B cell (primary cell): ENCODE measurements around the gene MAD1L1. TPM values are rescaled to one million over a fixed set of nuclear protein-coding genes. Genes with fewer than 3 reads are reported as not detected.

ENCODE experiments used
- ATAC-seq: fragments of 200-7000 bp; cut with Tn5 transposase; one replicate; pipeline ENCODE4 v1.10.0; 2021; ENCODE audit warnings: low read depth, mild to moderate bottlenecking, moderate number of reproducible peaks, moderate library complexity
- CTCF ChIA-PET: fragments of 350-600 bp; sonication (Branson Sonifier 250); formaldehyde crosslinking; loops from one replicate; lab custom pipeline; 2021; ENCODE audit warnings: antibody characterized with exemption, inconsistent platforms; lab: Charles Lee
- POLR2A ChIA-PET: fragments of 350-600 bp; sonication (Branson Sonifier 250); formaldehyde crosslinking; loops from one replicate; lab custom pipeline; 2021; ENCODE audit warnings: antibody characterized with exemption; lab: Charles Lee
- DNase-seq: peaks from one replicate; pipeline ENCODE4 v3.0.0; 2013
- H2AFZ ChIP-seq: 2 replicates; pipeline ENCODE4 v1.6.1; 2012; ENCODE audit warnings: mild to moderate bottlenecking, low read depth, low read length; ENCODE audit not compliant: insufficient read depth, poor library complexity, severe bottlenecking
- H3K27ac ChIP-seq, 2 donors: 1 replicate in 1 of 2; 2 replicates in 1 of 2; pipeline ENCODE4 v1.5.1; 2012 to 2013; ENCODE audit warnings: low read length in 2 of 2, mild to moderate bottlenecking in 2 of 2, moderate library complexity in 1 of 2
- H3K27me3 ChIP-seq, 4 experiments: fragments of 200-600 bp in 1 of 4; sonication (generic) in 1 of 4; replicated peaks in 1 of 4; 1 replicate in 2 of 4; 2 replicates in 2 of 4; pipeline versions ENCODE4 v1.6.1 to v1.7.0; 2013 to 2016; ENCODE audit warnings: low read length in 3 of 4, mild to moderate bottlenecking in 2 of 4, mixed read lengths in 1 of 4, moderate library complexity in 1 of 4; ENCODE audit not compliant: insufficient read depth in 4 of 4, control insufficient read depth in 3 of 4; ENCODE audit errors: control extremely low read depth in 1 of 4
- H3K36me3 ChIP-seq, 2 experiments: replicated peaks in 1 of 2; 1 replicate in 1 of 2; 2 replicates in 1 of 2; pipeline versions ENCODE4 v1.6.1 to v1.7.1; 2013; ENCODE audit warnings: low read length in 1 of 2; ENCODE audit not compliant: insufficient read depth in 2 of 2, control insufficient read depth in 1 of 2; ENCODE audit errors: control extremely low read depth in 1 of 2, extremely low read depth in 1 of 2
- H3K4me1 ChIP-seq, 2 donors: fragments of 200-600 bp in 1 of 2; sonication (generic) in 1 of 2; 1 replicate in 1 of 2; 2 replicates in 1 of 2; pipeline versions ENCODE4 v1.5.1 to v1.6.1; 2013 to 2017; ENCODE audit warnings: low read length in 2 of 2; ENCODE audit not compliant: control insufficient read depth in 2 of 2, insufficient read depth in 2 of 2
- H3K4me2 ChIP-seq: replicated peaks from 2 replicates; pipeline ENCODE3; 2012; ENCODE audit warnings: mild to moderate bottlenecking, low read depth, low read length; ENCODE audit not compliant: poor library complexity, severe bottlenecking
- H3K4me3 ChIP-seq, 5 experiments: fragments of 200-600 bp in 1 of 5; sonication (generic) in 1 of 5; 1 replicate in 3 of 5; 2 replicates in 2 of 5; pipeline versions ENCODE4 v1.5.1 to v1.7.0; 2011 to 2016; ENCODE audit warnings: low read length in 4 of 5, mild to moderate bottlenecking in 4 of 5, low read depth in 2 of 5, control low read depth in 1 of 5, moderate library complexity in 1 of 5; ENCODE audit not compliant: insufficient read depth in 1 of 5; ENCODE audit errors: control extremely low read depth in 1 of 5, extremely low read depth in 1 of 5
- H3K79me2 ChIP-seq: fragments of 200-600 bp; sonication (generic); one replicate; pipeline ENCODE4 v1.6.0; 2016; ENCODE audit warnings: low read length; ENCODE audit not compliant: control insufficient read depth, insufficient read depth
- H3K9ac ChIP-seq: fragments of 200-600 bp; sonication (generic); 2 replicates; pipeline ENCODE4 v1.6.1; 2017; ENCODE audit warnings: mild to moderate bottlenecking, low read length, moderate library complexity
- H3K9me3 ChIP-seq, 3 donors: one replicate each; pipeline versions ENCODE4 v1.6.1 to v1.7.1; 2013; ENCODE audit warnings: low read length in 2 of 3; ENCODE audit not compliant: control insufficient read depth in 2 of 3, insufficient read depth in 1 of 3; ENCODE audit errors: control extremely low read depth in 1 of 3
- H4K20me1 ChIP-seq: 2 replicates; pipeline ENCODE4 v1.6.0; 2012; ENCODE audit warnings: mild to moderate bottlenecking, low read length; ENCODE audit not compliant: insufficient read depth, control insufficient read depth, poor library complexity, severe bottlenecking
- H3K27ac Mint-ChIP-seq: one replicate; pipeline ENCODE4 v1.8.0; 2021; ENCODE audit warnings: mixed read lengths
- H3K27me3 Mint-ChIP-seq: one replicate; pipeline ENCODE4 v1.8.0; 2021; ENCODE audit warnings: mixed read lengths
- H3K4me1 Mint-ChIP-seq: one replicate; pipeline ENCODE4 v1.8.0; 2021; ENCODE audit warnings: mixed read lengths
- H3K4me3 Mint-ChIP-seq: one replicate; pipeline ENCODE4 v1.8.0; 2021; ENCODE audit warnings: mixed read lengths
- H3K9me3 Mint-ChIP-seq: one replicate; pipeline ENCODE4 v1.8.0; 2022; ENCODE audit warnings: mixed read lengths; ENCODE audit not compliant: insufficient read depth
- CTCF ChIP-seq: fragments of 200-600 bp; IDR thresholded peaks from one replicate; pipeline ENCODE4 v1.8.0; 2022; ENCODE audit warnings: antibody characterized with exemption, mild to moderate bottlenecking
- EZH2 ChIP-seq: IDR thresholded peaks from 2 replicates; pipeline ENCODE4 v1.6.1; 2012; ENCODE audit warnings: borderline replicate concordance, low read depth, mild to moderate bottlenecking, moderate library complexity, low read length; ENCODE audit not compliant: insufficient read depth, poor library complexity, severe bottlenecking
- WGBS: methylation state at CpG from one replicate; pipeline ENCODE4 v1.1.5; 2013; ENCODE audit warnings: missing lambda C conversion rate; ENCODE audit not compliant: insufficient coverage; 5-methylcytosine and 5-hydroxymethylcytosine counted together
- intact Hi-C: fragments of 100-400 bp; cut with micrococcal nuclease; formaldehyde crosslinking; loops from one replicate; pipeline ENCODE4 v1.10.0; 2022
- polyA plus RNA-seq: library from polyadenylated mRNA; depleted of rRNA; stranded (reverse); fragments of >200 nt; gene quantifications from 2 replicates; pipeline ENCODE4 v1.2.3, GENCODE V29; 2012
- total RNA-seq, 2 donors: library from RNA; stranded (reverse); fragments of 120-200 nt in 1 of 2; gene quantifications; 1 replicate in 1 of 2; 2 replicates in 1 of 2; pipeline versions ENCODE4 v1.2.3 to v1.2.4, GENCODE V29; 2013 to 2022

Gene MAD1L1
- total and polyA plus RNA-seq, 2 donors (not counting 1 experiment from before 2014, with no cell fraction given): 86.7 to 110 TPM

- Histone ChIP-seq H4K20me1 (no peaks in the 10 kb centered on the region), H3K4me3 (no peak overlapping the region), H3K27ac (no peak overlapping the region), H2AFZ (no peak overlapping the region), H3K9ac (no peak overlapping the region), H3K9me3 (no peaks in the 10 kb centered on the region), H3K4me1 (peaks cover 29 to 54% of the 10 kb centered on the region in 2 donors), H3K36me3 (peaks cover 0 to 9% of the 10 kb centered on the region in 2 experiments), H3K27me3 (no peaks in the 10 kb centered on the region), H3K79me2 (peaks cover 8% of the 10 kb centered on the region), H3K4me2 (peak overlapping the region; percentile 51)
- H3K4me1 Mint-ChIP-seq: peaks cover 42% of the 10 kb centered on the region
- no peaks in the 10 kb centered on the region for H3K27me3 Mint-ChIP-seq
- DNase-seq: no peak
- TF ChIP-seq CTCF (no peak), EZH2 (no peak)
- ChIA-PET CTCF (interaction anchor here (1.5 kb wide), 1 partner anchor 56 kb away, joined by 5 read pairs; no protein-coding TSS in a partner anchor), POLR2A (interaction anchor here (1.2 kb wide), 1 partner anchor 35 kb away, joined by 4 read pairs; no protein-coding TSS in a partner anchor)
- intact Hi-C loops: loop anchor here (1.0 to 10.0 kb wide), 4 partner anchors 28 to 148 kb away; no protein-coding TSS in a partner anchor
- no peak overlapping the region for H3K27ac Mint-ChIP-seq
- H3K9me3 Mint-ChIP-seq: no peaks in the 10 kb centered on the region
- no peak overlapping the region for H3K4me3 Mint-ChIP-seq
- WGBS: 82% methylated on average over 12 of the region's 13 CpGs
- ATAC-seq: no peak
These were observed 159.9 kb downstream of the MAD1L1 start for GRCh38 chr7:2072798-2073197.

- peaks cover 30 to 55% of the 10 kb centered on the region in 2 donors for H3K4me1 ChIP-seq
- H3K4me2 ChIP-seq: peak overlapping the region; percentile 51
- H3K4me3 ChIP-seq: no peak overlapping the region
- Mint-ChIP-seq H3K4me3 (peak overlapping the region; percentile 78), H3K9me3 (no peaks in the 10 kb centered on the region), H3K4me1 (peaks cover 45% of the 10 kb centered on the region), H3K27ac (peak overlapping the region; percentile 90), H3K27me3 (no peaks in the 10 kb centered on the region)
- ATAC-seq (peak; percentile 90), DNase-seq (peak; percentile 79)
- ChIA-PET CTCF (interaction anchor here (1.5 to 1.7 kb wide), 3 partner anchors 14 to 56 kb away, joined by 5 to 8 read pairs (median 7); no protein-coding TSS in a partner anchor), POLR2A (interaction anchor here (0.6 to 1.2 kb wide), 4 partner anchors 34 to 282 kb away, joined by 3 to 6 read pairs (median 4); partner anchors contain the start of gene EIF3B)
- TF ChIP-seq CTCF (no peak), EZH2 (no peak)
- H3K9me3 ChIP-seq: no peaks in the 10 kb centered on the region
- H2AFZ ChIP-seq: no peak overlapping the region
- H3K9ac ChIP-seq: no peak overlapping the region
- no peaks in the 10 kb centered on the region for H3K27me3 ChIP-seq
- intact Hi-C loops: loop anchor here (1.0 to 10.0 kb wide), 4 partner anchors 28 to 147 kb away; no protein-coding TSS in a partner anchor
- H3K36me3 ChIP-seq: peaks cover 0 to 9% of the 10 kb centered on the region in 2 experiments
- WGBS: 14% methylated on average over 12 of the region's 12 CpGs
- peak overlapping the region in 1 of 2 donors; percentile 48 for H3K27ac ChIP-seq
- H3K79me2 ChIP-seq: peaks cover 8% of the 10 kb centered on the region
- H4K20me1 ChIP-seq: no peaks in the 10 kb centered on the region
These were observed 160.7 kb downstream of the MAD1L1 start for GRCh38 chr7:2072042-2072441.
